Measurements from ENCODE around the gene DNM2. TPM values are rescaled to one million over a fixed set of nuclear protein-coding genes. Genes with fewer than 3 reads are reported as not detected.

DNM2 gene
- total RNA-seq, 2 experiments from 2014 or later, result 279 to 286 TPM

GRCh38 chr19:10805758-10806247 is 87.9 kb downstream of the DNM2 start:
- CTCF ChIA-PET, result interaction anchor here (1.5 kb wide), 1 partner anchor 59 kb away, joined by 5 read pairs; no protein-coding TSS in a partner anchor
- Histone ChIP-seq H3K27ac (ENCODE audit: low read depth in 1 of 2, low read length in 2 of 2) (no peak overlapping the region), H3K27me3 (ENCODE audit: control insufficient read depth in 1 of 2, insufficient read depth in 2 of 2, low read length in 2 of 2) (no peaks in the 10 kb centered on the region), H3K4me1 (ENCODE audit: insufficient read depth, low read length) (peaks cover 19% of the 10 kb centered on the region), H3K4me3 (ENCODE audit: low read length) (no peak overlapping the region), H3K36me3 (ENCODE audit: insufficient read depth, low read length) (peaks cover 81% of the 10 kb centered on the region), H3K9me3 (ENCODE audit: control insufficient read depth in 1 of 2, insufficient read depth in 1 of 2, low read length in 2 of 2) (no peaks in the 10 kb centered on the region)
- intact Hi-C loops (cut with DNase I, micrococcal nuclease), result no loop called here
- Mint-ChIP-seq H3K27ac (no peak overlapping the region), H3K36me3 (ENCODE audit: low read depth) (peaks cover 70% of the 10 kb centered on the region), H3K27me3 (no peaks in the 10 kb centered on the region), H3K4me3 (no peak overlapping the region), H3K4me1 (ENCODE audit: low read depth) (peaks cover 17% of the 10 kb centered on the region), H3K9me3 (no peaks in the 10 kb centered on the region)
- no peak for TF ChIP-seq CTCF (IDR thresholded peaks at IDR 0.05)
- ATAC-seq (ENCODE audit: poor library complexity), result no peak
- POLR2A ChIA-PET, result no interaction called here
- DNase-seq, result no peak

- Mint-ChIP-seq H3K9me3 (no peaks in the 10 kb centered on the region), H3K36me3 (ENCODE audit: low read depth) (peaks cover 68% of the 10 kb centered on the region), H3K27ac (peak overlapping the region; percentile 32), H3K27me3 (no peaks in the 10 kb centered on the region), H3K4me3 (no peak overlapping the region), H3K4me1 (ENCODE audit: low read depth) (peaks cover 17% of the 10 kb centered on the region)
- intact Hi-C loops (cut with DNase I, micrococcal nuclease), result no loop called here
- H3K4me1 ChIP-seq (ENCODE audit: insufficient read depth, low read length), result peaks cover 28% of the 10 kb centered on the region
- no peaks in the 10 kb centered on the region for H3K9me3 ChIP-seq (ENCODE audit: control insufficient read depth in 1 of 2, insufficient read depth in 1 of 2, low read length in 2 of 2)
- ATAC-seq (ENCODE audit: poor library complexity) (peak; percentile 70), DNase-seq (peak in 9 of 14 experiments; percentile 15 to 62 (median 23))
- POLR2A ChIA-PET, result no interaction called here
- TF ChIP-seq CTCF (IDR thresholded peaks at IDR 0.05), result no peak
- H3K4me3 ChIP-seq (ENCODE audit: low read length), result no peak overlapping the region
- H3K36me3 ChIP-seq (ENCODE audit: insufficient read depth, low read length), result peaks cover 80% of the 10 kb centered on the region
- H3K27me3 ChIP-seq (ENCODE audit: control insufficient read depth in 1 of 2, insufficient read depth in 2 of 2, low read length in 2 of 2), result no peaks in the 10 kb centered on the region
- H3K27ac ChIP-seq (ENCODE audit: low read depth in 1 of 2, low read length in 2 of 2), result peak overlapping the region in 1 of 2 donors; percentile 44
- CTCF ChIA-PET, result interaction anchor here (0.5 kb wide), 1 partner anchor 164 kb away, joined by 4 read pairs; no protein-coding TSS in a partner anchor
These were observed 91.2 kb downstream of the DNM2 start for GRCh38 chr19:10808937-10809649.

GRCh38 chr19:10809651-10810285 is 91.9 kb downstream of the DNM2 start:
- Mint-ChIP-seq H3K27me3 (no peaks in the 10 kb centered on the region), H3K36me3 (ENCODE audit: low read depth) (peaks cover 68% of the 10 kb centered on the region), H3K27ac (peak overlapping the region; percentile 32), H3K4me3 (no peak overlapping the region), H3K9me3 (no peaks in the 10 kb centered on the region), H3K4me1 (ENCODE audit: low read depth) (peaks cover 22% of the 10 kb centered on the region)
- intact Hi-C loops (cut with DNase I, micrococcal nuclease), result no loop called here
- no peak overlapping the region for H3K4me3 ChIP-seq (ENCODE audit: low read length)
- no peaks in the 10 kb centered on the region for H3K9me3 ChIP-seq (ENCODE audit: control insufficient read depth in 1 of 2, insufficient read depth in 1 of 2, low read length in 2 of 2)
- DNase-seq, result peak in 2 of 14 experiments; percentile 41 to 47
- H3K36me3 ChIP-seq (ENCODE audit: insufficient read depth, low read length), result peaks cover 79% of the 10 kb centered on the region
- ChIA-PET CTCF (no interaction called here), POLR2A (no interaction called here)
- peak overlapping the region in 1 of 2 donors; percentile 44 for H3K27ac ChIP-seq (ENCODE audit: low read depth in 1 of 2, low read length in 2 of 2)
- no peaks in the 10 kb centered on the region for H3K27me3 ChIP-seq (ENCODE audit: control insufficient read depth in 1 of 2, insufficient read depth in 2 of 2, low read length in 2 of 2)
- no peak for ATAC-seq (ENCODE audit: poor library complexity)
- H3K4me1 ChIP-seq (ENCODE audit: insufficient read depth, low read length), result peaks cover 28% of the 10 kb centered on the region
- no peak for TF ChIP-seq CTCF (IDR thresholded peaks at IDR 0.05)

Data from CD4-positive, alpha-beta T cell (primary cell).